Spleen (tissue), 7 donors: Measurements from ENCODE around the gene PFKP.

Experiments
- POLR2A ChIP-seq, 3 donors: fragments of 450-650 bp; IDR thresholded peaks; one replicate each; pipeline ENCODE4 v1.5.1; 2017; ENCODE audit warnings: antibody characterized with exemption in 3 of 3, mild to moderate bottlenecking in 1 of 3
- POLR2AphosphoS5 ChIP-seq, 3 donors: sonication (generic); formaldehyde crosslinking; IDR thresholded peaks; one replicate each; pipeline ENCODE4 v1.5.1; 2017; ENCODE audit warnings: antibody characterized with exemption in 3 of 3
- TF ChIP-seq, protein P1 (sequence below), 11 experiments: fragments of 200-600 bp in 7 of 11; fragments of 450-650 bp in 4 of 11; sonication (generic) in 4 of 11; IDR thresholded peaks in 8 of 11; conservative IDR thresholded peaks in 3 of 11; 1 replicate in 7 of 11; 2 replicates in 4 of 11; pipeline versions ENCODE4 v1.4.0 to v1.8.0; 2016 to 2021; ENCODE audit warnings: antibody characterized with exemption in 11 of 11, inconsistent platforms in 4 of 11, mild to moderate bottlenecking in 1 of 11
- donor health status: DM: no; HTN: no; CAD: no; lungs with moderate emphysema.
- donor health status: DM: no; HTN: no; CAD: no.
- donor health status: DM: no; HTN: no; CAD: no.

DNA sequence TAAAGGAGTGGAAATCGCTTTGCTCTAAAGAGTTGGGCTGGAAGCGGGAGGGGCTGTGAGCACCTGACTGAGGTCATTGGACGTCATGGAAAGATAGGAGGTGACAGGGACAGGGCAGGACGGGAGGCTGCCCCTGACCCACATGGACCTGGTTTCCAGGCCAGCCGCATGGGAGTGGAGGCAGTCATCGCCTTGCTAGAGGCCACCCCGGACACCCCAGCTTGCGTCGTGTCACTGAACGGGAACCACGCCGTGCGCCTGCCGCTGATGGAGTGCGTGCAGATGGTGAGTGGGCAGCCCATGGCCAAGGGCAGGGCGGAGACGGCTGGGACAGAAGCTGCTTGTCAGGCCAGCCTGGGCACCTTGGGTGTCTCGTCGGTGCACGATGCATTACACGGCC is 41.8 kb downstream of the PFKP start:
- TF ChIP-seq POLR2A (IDR thresholded peaks at IDR 0.05) (no peak), POLR2AphosphoS5 (IDR thresholded peaks at IDR 0.05) (no peak)
- TF ChIP-seq, protein P1, sequence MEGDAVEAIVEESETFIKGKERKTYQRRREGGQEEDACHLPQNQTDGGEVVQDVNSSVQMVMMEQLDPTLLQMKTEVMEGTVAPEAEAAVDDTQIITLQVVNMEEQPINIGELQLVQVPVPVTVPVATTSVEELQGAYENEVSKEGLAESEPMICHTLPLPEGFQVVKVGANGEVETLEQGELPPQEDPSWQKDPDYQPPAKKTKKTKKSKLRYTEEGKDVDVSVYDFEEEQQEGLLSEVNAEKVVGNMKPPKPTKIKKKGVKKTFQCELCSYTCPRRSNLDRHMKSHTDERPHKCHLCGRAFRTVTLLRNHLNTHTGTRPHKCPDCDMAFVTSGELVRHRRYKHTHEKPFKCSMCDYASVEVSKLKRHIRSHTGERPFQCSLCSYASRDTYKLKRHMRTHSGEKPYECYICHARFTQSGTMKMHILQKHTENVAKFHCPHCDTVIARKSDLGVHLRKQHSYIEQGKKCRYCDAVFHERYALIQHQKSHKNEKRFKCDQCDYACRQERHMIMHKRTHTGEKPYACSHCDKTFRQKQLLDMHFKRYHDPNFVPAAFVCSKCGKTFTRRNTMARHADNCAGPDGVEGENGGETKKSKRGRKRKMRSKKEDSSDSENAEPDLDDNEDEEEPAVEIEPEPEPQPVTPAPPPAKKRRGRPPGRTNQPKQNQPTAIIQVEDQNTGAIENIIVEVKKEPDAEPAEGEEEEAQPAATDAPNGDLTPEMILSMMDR (IDR thresholded peaks at IDR 0.05 in 8 of 11, conservative IDR thresholded peaks at IDR 0.05 in 3 of 11): no peak
